ENCODE data around the gene SCCPDH. TPM values are rescaled to one million over a fixed set of nuclear protein-coding genes. Genes with fewer than 3 reads are reported as not detected.
"Not testable (repeated sequence)": the region's sequence is repeated elsewhere in the genome, so short reads cannot be mapped to it uniquely, and the experiment has no call there.

SCCPDH gene
- total RNA-seq, 4 donors from 2014 or later = 18.6 to 50.5 (median 25.0) TPM

DNA sequence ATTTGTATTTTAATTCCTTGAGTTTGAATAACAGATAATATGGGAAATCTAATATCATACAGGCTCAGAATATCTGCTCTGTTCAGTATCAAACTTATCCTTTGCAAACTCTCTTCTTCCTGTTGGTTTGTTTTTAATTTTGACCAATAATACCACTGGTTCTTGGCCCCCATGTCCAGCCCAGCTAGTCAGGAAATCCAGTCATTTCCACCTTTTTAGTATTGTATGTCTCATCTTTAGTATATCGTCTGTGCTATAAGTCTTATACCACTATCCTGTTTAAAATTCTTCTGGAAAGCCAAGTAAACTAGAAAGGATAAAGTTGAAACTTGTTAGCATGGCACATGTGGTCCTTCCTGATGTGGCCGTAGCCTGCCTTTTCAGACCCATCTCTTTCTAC, 10.7 kb downstream of the SCCPDH start:
- TF ChIP-seq CTCF (IDR thresholded peaks at IDR 0.05) = no peak
- DNase-seq (ENCODE audit: low spot score) (no peak), ATAC-seq (ENCODE audit: low FRiP score) (no peak)

GRCh38 chr1:246735735-246736134, 11.5 kb downstream of the SCCPDH start:
- DNase-seq (ENCODE audit: low spot score) (no peak), ATAC-seq (ENCODE audit: low FRiP score) (no peak)
- no peak for TF ChIP-seq CTCF (IDR thresholded peaks at IDR 0.05)

DNA sequence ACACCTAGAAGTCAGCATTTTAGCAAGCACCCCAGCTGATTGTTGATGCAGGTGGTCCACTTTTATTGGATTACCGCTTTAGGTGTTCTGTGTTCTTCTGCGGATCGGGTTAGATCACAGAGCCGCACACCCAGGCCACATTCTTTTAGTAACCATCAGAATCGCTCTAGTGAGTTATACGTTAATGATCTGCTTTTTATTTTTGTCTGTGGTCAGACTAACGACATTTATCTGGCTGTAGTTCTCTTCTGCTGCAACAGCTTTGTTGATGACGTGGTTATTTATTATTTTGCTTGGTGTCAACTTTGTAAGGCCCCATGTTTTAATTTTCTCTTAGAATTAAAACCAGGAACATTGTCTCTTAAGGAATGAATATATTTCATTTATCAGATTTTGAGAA, 18.2 kb downstream of the SCCPDH start:
- no peak for TF ChIP-seq CTCF (IDR thresholded peaks at IDR 0.05)
- ATAC-seq (ENCODE audit: low FRiP score) (no peak), DNase-seq (ENCODE audit: low spot score) (no peak)

- DNase-seq (ENCODE audit: low spot score); ATAC-seq (ENCODE audit: low FRiP score): not testable (repeated sequence)
Measured at GRCh38 chr1:246746155-246746554, 21.9 kb downstream of the SCCPDH start.

DNA sequence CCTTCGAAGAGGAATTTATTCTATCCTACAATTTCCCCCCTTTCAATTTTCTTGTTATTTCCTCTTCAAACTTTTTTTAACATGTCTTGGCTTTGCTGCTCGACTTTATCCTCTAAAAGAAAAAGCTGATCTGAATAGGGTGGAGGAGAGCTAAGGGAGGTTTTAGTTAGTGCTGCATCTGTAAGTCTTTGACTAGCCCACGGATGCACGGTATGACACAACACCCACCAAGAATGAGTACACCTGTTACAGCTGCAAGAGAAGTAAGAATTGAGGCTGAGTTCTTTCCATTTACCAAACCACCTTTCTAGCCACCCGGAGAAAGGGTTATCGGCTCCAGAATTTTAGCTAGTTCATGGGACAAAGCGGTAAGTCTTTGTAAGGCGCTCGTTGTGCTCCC, 23.8 kb downstream of the SCCPDH start:
- no peak for TF ChIP-seq CTCF (IDR thresholded peaks at IDR 0.05)
- DNase-seq (ENCODE audit: low spot score) (no peak), ATAC-seq (ENCODE audit: low FRiP score) (no peak)

DNA sequence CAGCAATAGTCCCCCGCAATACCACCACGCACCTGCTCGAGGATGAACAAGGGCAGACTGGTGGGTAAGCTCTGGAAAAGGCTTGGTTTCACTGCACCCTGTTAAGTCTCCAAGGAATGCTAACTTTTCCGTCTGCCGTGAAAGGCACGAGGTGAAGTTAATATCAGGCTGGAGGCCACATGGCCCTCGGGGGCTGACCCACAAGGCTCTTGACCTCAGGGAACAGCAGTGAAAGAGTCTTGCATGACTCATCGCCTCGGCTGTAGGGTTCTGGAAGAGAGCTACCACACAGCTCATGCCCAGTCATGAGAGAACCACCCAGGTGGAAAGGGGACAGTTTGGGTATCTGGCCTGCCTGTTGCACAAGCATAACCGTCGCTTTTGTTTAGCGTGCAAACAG, 24.7 kb downstream of the SCCPDH start:
- TF ChIP-seq CTCF (IDR thresholded peaks at IDR 0.05) = no peak
- DNase-seq (ENCODE audit: low spot score) (no peak), ATAC-seq (ENCODE audit: low FRiP score) (no peak)

- TF ChIP-seq CTCF (IDR thresholded peaks at IDR 0.05) = no peak
- DNase-seq (ENCODE audit: low spot score) (no peak), ATAC-seq (ENCODE audit: low FRiP score) (no peak)
Measured at GRCh38 chr1:246750752-246751151, 26.5 kb downstream of the SCCPDH start.
